GM03348 (cell line): ENCODE results near the gene EHMT1.

Experiments used
- DNase-seq: peaks from one replicate; pipeline ENCODE4 v3.0.0; 2012; ENCODE audit warnings: low spot score

Gene EHMT1

DNA sequence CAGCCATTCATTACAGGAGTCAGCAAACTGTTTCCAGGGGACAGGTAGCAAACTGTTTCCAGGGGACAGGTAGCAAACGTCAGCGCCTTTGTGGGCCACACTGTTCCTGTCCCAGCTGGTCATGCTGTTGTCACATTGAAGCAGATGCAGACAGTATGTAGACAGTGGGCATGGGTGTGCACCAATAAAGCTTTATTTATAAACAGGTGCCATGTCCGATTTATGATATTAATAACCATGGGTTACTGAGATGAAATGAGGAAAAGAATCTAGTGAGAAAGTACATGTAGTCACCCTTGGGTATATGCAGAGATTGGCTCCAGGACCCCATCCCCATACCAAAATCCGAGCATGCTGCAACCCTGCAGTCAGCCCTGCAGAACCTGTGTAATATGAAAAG is 122.5 kb downstream of the EHMT1 start:
- DNase-seq: no peak

DNA sequence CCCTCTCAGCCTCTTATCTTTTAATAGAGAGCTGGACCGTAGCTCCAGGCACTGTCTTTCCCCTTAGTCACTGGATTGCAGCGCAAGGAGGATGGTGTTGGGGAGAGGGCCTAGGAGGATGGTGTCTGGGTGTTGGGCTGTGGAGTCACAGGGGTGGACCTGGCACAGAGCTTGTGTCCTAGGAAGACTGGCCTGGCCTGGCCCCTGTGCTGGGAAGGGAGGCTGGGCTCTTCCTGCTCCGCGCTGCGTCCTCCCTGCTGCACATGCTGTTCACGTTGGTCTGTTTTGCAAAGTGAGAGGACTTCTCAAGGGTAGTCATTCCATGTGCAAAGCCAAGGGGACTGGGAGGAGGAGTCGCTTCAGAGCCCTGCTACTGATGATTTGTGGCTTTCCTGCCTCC is 123.9 kb downstream of the EHMT1 start:
- no peak for DNase-seq

DNA sequence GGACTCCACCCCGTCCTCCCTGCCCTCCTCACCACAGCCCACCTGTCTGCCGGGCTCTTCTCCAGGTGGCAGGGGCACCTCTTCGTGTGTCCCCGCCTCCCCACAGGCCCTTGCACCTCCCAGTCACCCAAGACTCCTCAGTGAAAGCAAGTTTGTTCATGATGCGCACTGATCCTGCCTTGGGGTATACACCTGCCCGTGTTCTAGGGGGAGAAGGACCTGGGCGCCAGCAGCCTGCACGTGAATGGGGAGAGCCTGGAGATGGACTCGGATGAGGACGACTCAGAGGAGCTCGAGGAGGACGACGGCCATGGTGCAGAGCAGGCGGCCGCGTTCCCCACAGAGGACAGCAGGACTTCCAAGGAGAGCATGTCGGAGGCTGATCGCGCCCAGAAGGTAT is 124.9 kb downstream of the EHMT1 start:
- no peak for DNase-seq

DNA sequence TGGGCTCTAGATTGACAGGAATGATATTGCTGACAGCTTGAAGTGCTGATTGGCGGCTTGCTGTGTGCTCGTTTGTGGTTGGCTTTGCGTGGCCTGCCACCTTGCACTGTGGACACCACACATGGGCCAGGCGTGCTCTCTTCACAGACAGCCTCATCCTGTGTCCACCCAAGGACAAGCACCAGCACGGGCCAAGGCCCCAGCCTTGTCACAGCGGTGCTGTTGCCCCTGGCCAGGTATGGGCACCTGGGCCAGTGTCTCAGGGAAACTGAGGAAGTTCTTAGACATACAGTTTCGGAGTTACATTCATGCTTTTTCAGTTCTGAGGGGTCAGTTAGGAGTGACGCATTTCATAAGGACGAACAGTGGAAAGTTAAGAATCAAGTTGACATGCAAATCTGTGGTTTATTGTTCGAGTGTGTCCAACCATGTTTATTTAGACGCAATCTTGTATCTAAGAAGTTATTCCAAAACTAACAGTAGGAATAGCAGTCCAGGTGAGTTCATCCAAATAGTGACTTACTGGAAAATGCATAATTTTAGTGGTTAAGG is 125.9 kb downstream of the EHMT1 start:
- DNase-seq: no peak

DNA sequence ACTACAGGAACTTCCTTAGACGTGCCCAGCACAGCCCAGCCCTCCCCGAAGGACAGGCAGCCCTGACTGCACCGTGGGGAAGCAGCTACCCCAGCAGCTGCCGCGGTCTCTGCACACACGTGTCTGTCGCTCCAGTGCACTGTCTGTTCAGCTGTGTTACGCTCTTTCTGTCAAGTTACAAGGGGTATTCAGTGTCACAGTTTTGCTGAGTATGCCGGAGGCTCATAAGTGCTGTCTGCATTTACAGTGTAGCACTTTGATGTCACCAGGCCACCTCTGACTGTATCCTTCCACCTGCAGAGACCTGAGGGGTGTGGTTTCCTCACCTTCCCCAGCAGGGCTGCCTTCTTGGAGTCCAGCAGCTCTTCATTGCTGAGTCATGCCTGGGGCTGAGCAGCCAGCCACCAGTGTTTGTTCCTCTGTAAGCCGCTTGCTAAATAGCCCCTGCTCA is 126.8 kb downstream of the EHMT1 start:
- no peak for DNase-seq

DNA sequence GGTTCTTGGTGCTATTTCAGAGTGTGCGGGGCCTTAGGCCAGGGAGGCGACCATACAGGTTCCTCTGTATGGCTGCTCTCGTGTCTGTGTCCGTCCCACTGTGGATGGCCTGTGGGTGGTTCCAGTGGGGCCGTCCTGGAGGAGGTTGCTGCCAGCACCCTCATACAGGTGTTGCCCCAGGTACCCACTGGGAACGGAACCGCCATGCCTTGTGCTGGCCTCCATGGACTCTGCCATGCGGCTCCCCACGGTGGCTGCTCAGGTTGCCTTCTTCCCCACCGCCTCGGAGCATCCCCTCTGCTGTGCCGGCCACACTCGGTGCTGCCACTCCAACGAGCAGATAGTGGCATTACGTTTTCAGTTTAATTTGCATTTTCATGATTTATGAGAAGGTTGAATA is 129.5 kb downstream of the EHMT1 start:
- DNase-seq: no peak

GRCh38 chr9:137748741-137749140 is 129.9 kb downstream of the EHMT1 start:
- no peak for DNase-seq

DNA sequence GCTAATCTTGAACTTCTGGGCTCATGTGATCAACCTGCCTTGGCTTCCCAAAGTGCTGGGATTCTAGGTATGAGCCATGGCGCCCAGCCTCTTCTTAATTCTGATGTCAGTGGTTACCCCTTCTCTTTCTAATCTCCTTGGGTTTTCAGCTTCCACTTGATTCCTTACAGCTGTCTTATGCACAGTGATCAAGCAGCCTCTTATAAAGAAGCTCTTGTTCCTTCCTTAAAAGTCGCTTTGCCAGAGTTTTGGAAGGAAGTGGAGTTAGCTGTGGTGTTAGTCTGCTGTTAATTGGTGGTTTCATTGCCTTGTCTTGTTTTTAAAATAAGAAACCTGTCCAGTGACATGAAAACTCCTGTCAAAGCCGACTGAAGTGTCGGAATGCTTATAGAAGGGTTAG is 130.7 kb downstream of the EHMT1 start:
- DNase-seq: no peak

DNA sequence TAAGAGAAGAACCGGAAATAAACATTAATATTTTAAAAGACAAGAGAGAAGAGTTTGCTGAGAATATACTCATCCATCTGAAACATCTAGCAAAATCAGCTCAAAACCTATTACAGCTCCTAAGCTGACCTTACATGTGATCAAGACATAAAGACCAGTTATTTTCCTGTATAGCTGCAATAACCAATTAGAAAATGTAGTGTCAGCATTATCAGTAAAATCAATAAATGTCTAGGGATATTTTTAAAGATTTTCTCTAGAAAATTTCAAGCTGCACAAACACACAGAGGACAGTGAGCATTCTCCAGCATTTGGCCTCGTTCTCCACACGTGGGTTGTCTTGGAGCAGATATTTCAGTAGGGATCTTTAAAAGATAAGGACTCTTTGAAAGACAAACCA is 131.2 kb downstream of the EHMT1 start:
- no peak for DNase-seq

GRCh38 chr9:137750566-137750965 is 131.8 kb downstream of the EHMT1 start:
- no peak for DNase-seq

GRCh38 chr9:137751616-137752015 is 132.8 kb downstream of the EHMT1 start:
- DNase-seq: no peak

- no peak for DNase-seq
Measured at GRCh38 chr9:137752426-137752825, 133.6 kb downstream of the EHMT1 start.

DNA sequence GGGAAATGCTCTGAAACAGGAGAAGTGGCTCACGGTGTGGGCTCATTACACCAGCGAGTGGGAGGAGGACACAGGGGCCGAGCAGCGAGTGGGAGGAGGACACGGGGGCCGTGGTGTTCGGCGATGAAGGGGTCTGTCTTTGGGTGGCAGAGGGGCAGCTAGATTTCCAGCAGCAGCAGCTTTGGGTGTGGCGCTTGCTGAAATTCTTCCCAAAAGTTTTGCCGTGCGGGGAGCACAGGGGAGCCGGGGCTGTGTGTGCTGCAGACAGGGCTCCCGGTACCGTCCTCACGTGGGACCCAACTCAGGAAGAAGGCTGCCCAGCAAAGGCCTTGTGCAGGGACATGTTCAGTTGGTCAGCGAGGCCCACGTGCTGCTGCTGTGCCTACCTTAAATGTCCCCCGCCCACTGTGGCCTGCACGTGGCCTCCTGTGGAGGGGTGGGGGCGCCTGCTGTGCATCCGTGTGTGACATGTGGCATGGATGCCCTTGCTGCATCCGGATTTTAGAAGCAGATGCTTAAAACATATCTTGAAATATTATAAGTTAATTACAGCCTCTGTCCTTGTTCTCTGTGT is 134.5 kb downstream of the EHMT1 start:
- no peak for DNase-seq

- no peak for DNase-seq
Measured at GRCh38 chr9:137755261-137755927, 136.6 kb downstream of the EHMT1 start.

- peak; percentile 29 for DNase-seq
Measured at GRCh38 chr9:137756045-137756744, 137.4 kb downstream of the EHMT1 start.

GRCh38 chr9:137757139-137757538 is 138.3 kb downstream of the EHMT1 start:
- no peak for DNase-seq

DNA sequence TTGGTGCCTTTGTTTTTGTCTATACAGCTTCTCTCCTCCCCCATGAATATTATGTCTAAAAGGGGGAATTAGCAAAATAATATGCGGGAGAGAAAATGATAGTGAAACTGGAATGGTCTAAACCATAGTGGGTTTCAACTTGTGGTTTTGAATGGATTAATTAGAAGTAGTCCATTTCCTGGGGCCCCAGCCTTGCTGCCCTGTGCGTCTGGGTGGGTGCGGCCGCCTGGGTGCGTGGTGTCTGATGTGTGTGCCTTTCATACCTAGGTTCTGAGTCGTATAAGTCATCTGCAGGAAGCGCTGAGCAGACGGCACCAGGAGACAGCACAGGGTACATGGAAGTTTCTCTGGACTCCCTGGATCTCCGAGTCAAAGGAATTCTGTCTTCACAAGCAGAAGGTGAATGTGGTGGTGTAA is 138.8 kb downstream of the EHMT1 start:
- DNase-seq: peak; percentile 88

DNA sequence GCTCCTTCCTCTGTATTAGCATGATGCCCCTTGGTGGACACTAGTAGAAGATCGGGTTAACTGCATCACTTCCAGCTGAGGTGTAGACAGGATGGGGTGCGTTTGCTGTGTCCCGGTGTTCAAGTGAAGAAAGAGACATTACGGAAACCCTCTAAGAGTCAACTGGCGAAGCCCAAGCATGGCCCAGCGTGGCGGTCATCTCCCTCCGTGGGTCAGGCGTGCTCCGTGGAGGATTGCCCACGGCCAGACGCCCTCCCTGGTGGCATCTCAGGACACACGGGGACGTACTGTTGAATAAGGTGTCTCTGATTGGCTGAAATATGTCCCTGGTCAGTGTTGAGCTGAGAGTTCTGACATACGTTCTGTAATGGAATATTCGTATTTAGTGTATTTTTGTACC is 139.3 kb downstream of the EHMT1 start:
- DNase-seq: no peak

DNA sequence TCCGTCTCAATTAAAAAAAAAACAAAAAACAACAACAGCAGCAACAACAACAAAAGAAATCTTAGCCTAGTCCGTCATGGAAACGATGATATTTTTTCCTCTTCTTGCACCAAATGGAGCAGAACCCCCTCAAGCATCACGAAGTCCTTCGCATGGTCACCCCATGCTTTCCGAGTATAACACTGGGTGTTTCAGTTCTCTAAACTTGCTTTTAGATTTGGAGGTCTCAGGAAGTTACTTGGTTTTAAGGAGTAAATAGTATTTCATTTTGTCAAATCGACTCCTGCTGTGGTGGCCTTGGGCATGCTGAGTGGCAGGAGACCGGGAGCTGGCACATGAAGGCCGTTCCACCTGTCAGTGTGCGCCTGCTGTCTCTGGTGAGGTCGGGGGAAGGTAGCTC is 140.3 kb downstream of the EHMT1 start:
- no peak for DNase-seq

- no peak for DNase-seq
Measured at GRCh38 chr9:137759649-137760321, 141.0 kb downstream of the EHMT1 start.

DNA sequence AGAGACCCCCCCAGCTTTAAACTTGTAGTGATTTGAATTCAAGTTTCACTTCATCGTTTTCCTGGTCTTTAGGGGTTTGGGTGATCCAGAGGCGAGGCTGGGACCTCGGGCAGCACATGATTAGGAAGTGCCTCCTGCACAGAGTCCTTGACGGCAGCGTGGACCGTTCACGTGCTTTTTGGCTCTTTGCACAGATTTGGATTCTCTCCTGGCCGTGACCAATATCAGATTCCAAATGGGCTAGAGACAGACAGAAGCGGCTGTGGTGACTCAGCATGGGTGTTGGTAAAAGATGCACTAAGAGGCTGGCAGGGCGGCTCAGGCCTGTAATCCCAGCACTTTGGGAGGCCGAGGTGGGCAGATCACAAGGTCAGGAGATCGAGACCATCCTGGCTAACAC is 141.6 kb downstream of the EHMT1 start:
- DNase-seq: peak; percentile 69

DNA sequence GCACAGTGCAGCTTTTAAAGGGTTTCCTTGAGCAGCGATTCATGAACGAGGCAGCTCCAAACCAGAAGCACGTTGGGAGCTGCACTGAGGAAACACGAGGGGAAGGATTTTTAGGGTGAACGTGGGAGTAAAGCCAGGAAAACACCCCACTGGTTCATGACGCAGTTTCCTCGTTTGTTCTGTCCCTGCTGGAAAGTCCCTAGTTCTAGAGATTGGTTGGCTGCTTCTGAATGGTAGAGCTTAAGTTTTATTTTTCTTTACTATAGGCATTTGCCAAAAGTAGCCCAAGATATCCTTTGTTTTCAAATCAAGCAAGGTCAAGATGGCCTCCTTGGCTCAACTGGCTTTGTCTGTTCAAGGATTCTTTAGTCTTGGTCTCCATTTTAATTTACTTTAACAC is 142.2 kb downstream of the EHMT1 start:
- DNase-seq: no peak

DNA sequence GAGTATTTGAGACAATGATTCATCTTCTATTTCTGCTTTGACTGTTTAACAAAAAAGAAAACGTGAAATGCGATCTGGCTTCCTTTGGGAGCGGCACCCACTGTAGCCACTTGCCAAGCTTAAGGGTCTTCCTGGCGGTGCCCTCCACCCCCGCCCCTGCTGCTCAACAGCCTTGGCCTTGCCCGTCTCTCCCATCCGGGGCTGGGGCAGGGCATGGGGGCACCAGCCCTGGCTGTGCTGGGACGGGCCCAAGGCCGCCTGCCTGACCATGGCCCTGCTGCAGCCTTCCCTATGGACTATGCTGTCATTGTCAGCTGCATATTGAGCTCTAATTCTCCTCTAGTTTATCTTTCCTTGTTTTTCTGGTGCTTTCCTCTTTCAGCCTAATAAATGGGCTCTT is 143.0 kb downstream of the EHMT1 start:
- DNase-seq: no peak
